Fibroblast of the conjunctiva (primary cell): ENCODE data around the gene SDK2.

Experiments
- DNase-seq: peaks from one replicate; pipeline ENCODE4 v3.0.0-alpha.2; 2010; ENCODE audit warnings: low read depth

The SDK2 gene

DNA sequence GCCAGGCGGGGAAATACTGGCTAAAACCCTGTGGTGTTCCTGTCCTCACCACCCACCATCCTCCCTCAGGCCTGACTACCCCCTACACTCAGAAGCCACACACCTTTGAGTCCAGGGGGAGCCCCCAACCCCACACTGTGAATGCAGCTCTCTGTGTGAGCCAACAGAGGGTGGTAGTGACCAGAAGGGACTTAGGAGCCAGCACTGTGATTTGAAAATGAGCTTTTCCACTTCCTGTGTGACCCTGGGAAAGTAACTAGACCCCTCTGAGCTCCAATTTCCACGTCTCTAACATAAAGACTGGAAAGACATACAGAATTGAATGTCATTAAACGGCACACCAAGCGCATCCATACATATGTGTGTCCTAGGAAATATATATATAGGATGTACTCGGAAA lies 58.7 kb downstream of the SDK2 start:
- DNase-seq: no peak

GRCh38 chr17:73584987-73585386 lies 59.3 kb downstream of the SDK2 start:
- DNase-seq: no peak

DNA sequence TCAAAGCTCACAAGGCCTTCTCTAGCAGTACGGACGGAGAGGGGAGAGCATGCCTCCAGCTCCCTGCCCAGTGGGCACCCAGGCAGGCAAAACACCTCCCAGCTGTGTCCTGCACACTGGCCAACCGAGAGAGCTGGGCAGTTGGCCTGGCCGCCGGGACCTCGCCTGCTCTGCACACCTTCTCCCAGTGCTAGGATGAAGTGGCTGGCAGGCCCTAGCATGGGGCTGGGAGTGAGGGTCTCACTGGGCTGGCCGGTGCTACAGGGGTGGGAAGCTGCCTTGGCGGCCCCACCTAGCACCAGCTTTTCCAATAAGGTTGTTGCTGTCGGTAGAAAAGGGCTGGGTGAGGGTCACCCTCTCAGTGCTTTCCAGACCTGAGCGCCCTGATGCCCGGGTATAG lies 60.2 kb downstream of the SDK2 start:
- DNase-seq: no peak

DNA sequence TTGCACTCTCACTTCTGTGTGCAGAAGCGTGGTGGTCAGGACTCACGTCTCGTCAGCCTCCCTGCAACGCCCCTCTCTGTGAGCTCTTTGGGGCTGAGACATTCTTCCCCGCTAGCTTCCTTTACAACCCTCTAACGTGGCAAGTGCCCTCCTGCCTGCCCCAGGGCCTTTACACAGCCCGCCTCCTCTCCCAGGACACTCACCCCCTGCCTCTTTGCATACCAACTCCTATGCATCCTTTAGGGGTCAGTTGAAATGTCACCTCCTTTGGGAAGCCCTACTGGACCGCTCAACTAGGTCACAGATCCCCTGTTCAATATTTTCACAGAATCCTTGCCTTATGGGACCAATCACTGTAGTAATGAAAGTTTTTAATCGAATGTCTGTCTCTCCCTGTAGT lies 61.4 kb downstream of the SDK2 start:
- DNase-seq: no peak

DNA sequence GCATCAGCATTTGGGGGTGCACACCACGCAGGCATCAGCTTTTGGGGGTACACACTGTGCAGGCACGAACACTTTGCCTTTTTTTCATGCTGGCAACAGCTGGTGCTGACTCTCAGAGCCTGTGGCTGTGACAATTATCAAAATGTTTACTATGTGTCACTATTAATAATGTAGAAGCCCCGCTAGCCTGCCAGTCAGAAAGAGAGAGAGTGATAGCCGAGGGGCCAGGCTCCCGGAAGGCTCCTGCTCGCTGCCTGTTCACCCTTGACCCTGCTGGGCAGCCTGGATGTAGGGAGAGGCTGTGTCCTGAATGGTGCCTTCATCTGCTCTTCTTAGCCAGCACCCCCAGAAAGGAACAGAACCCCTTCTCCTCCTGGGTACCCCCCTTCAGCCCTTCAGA lies 61.9 kb downstream of the SDK2 start:
- DNase-seq: no peak

DNA sequence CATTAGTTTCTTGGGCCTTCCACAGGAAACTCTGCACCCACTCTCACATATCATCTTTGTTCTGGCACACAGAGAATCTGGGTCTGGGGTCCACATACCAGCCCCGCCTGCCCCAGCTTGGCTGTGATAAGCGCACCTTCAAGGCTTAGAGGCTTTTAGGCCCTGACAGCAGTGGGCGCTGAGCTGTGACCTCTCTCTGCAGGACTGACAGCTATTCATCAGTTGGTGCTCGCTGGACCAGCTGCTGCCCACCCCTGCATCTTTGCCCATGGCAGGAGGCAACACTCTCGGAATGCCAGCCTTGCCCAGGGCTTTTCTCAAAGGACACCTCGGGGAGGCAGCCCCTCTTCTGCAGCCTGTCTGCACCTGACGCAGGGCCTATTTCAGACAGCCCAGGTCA lies 62.9 kb downstream of the SDK2 start:
- no peak for DNase-seq

- no peak for DNase-seq
Measured at GRCh38 chr17:73580073-73580710, 64.1 kb downstream of the SDK2 start.

DNA sequence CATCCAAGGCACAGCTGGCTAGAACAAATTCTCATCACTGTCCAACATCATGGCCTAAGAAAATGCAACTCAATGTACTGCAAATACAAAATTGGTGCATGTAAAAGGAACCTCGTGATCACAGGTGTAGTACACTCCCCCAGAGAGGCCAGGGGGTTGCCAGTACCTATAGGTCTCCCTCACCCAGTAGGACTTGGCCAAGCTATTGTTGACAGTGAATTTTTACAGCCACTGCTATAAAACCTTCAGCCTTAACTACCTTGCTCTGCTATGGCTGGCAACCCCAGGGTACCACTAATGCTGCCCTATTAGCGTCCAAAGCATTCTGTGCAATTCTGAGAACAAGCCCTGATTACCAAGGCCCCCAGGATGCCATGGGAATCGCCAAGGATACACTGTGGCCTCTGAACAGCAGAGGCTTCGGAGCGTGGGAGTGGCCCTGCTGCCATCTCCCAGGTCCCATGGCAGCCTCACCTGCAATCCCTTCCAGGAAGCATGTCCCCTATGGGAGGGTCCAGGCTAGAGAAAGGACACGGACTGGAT lies 67.6 kb downstream of the SDK2 start:
- no peak for DNase-seq

DNA sequence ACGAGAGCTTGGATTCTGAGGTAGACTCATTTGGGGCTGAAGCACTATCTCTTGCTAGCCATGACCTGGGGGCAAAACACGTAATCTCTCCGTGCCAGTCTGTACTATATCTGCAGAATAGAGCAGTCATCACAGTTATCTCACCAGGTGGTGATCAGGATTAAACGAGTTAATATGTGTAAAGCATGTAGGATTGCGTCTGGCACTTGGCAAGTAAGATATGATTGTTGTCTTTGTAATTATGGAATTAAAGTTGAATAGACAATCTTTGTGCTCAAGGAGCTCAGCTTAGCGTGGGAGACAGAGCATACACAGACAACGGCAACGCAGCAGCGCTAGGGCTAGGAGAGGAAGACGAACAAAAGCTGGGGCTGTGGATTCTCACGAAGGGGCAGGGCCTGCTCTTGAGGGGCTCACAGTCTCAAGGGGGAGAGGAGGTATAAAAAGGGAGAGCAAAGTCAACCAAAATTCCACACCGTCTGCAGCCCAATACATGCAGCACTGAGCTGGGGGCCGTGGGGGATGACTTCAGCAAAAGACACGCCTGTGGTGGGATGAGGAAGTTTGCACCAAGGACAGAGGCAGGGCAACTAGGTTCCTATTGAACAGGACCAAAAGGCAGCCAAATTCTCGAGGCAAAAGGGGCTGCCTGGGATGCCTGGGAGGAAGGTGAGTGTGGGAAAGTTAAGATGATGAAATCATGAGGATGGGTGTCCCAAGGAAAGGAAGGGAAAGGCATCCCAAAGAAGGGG lies 68.6 kb downstream of the SDK2 start:
- DNase-seq: no peak

- DNase-seq: no peak
Measured at GRCh38 chr17:73571511-73572130, 72.6 kb downstream of the SDK2 start.

- no peak for DNase-seq
Measured at GRCh38 chr17:73569762-73570319, 74.4 kb downstream of the SDK2 start.

GRCh38 chr17:73568934-73569333 lies 75.3 kb downstream of the SDK2 start:
- no peak for DNase-seq

- no peak for DNase-seq
Measured at GRCh38 chr17:73566905-73567782, 77.1 kb downstream of the SDK2 start.

DNA sequence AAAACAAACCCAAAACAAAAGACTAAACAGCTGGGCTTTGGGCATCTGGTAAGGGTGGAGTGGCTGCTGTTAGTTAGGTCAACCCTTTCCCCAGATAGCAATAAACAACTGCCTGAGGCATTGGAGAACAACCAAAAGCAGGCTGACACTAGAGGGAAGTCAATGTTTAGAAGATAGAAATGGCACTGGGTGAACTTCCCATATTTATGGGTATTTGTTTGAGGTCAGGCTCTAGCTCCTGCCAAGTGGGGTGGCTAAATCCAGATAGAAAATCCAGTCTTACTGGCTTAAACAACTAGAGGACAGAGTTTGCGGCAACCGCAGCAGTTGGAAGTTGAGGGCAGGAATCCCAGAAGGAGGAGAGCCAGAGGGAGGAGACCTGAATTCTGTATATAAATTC lies 79.4 kb downstream of the SDK2 start:
- DNase-seq: no peak

- no peak for DNase-seq
Measured at GRCh38 chr17:73562896-73563295, 81.3 kb downstream of the SDK2 start.

GRCh38 chr17:73561111-73561510 lies 83.1 kb downstream of the SDK2 start:
- DNase-seq: no peak

GRCh38 chr17:73560661-73561060 lies 83.6 kb downstream of the SDK2 start:
- no peak for DNase-seq

DNA sequence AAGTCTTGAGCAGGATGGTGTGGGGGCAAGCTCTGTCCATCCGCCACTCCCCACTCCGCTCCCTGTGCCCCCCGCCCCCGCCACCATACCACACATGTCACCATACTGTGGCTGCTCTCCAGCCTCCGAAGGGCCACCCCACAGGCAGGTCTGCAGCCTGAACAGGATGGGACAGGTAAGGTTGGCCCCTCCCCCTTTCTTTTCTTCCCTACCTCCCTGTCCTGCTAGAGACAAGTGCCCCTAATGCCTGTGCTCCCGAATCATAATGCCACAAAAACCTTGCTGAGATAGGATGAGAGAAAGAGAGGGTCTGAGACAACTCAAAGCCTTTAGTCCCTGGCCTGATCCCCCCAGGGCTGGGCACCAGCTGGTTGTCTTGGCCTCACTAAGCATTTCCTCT lies 84.7 kb downstream of the SDK2 start:
- DNase-seq: no peak

GRCh38 chr17:73555199-73555960 lies 88.9 kb downstream of the SDK2 start:
- no peak for DNase-seq

DNA sequence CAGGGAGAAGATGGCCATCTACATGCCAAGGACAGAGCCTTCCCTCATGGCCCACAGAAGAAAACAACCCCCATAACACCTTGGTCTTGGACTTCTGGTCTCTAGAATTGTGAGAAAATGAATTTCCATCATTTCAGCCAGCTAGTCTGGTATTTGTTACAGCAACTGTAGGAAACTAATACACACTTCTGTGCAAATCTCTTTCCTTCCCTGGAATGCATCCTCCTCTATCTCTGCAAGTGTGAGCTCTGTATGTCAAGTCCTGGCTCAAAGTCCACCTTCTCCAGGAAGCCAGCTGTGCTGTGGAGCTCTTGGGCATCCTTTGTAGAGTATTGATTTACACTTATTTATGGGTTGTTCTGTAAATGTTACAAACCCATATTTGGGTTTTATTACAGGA lies 89.7 kb downstream of the SDK2 start:
- DNase-seq: no peak

- no peak for DNase-seq
Measured at GRCh38 chr17:73553311-73553710, 90.9 kb downstream of the SDK2 start.
